GM18951 (cell line): Measurements from ENCODE around the gene RASSF8.
"Not testable (repeated sequence)": the region's sequence is repeated elsewhere in the genome, so short reads cannot be mapped to it uniquely, and the experiment has no call there.

Experiments
- POLR2A ChIP-seq: IDR thresholded peaks from 4 replicates; pipeline ENCODE4 v1.6.1; 2011; ENCODE audit warnings: mild to moderate bottlenecking; ENCODE audit not compliant: insufficient read length, insufficient read depth; ENCODE audit errors: extremely low read depth
- in situ Hi-C: fragments of 300-500 bp; cut with MboI; formaldehyde crosslinking; loops from one replicate; pipeline ENCODE4 v1.12.0; 2022; ENCODE audit warnings: low sequenced_read_pairs, mixed read lengths, inconsistent platforms; ENCODE audit not compliant: unreplicated experiment

The RASSF8 gene

GRCh38 chr12:26056335-26056734 lies 97.9 kb downstream of the RASSF8 start:
- in situ Hi-C loops: no loop called here
- TF ChIP-seq POLR2A: no peak

- in situ Hi-C loops: not testable (repeated sequence)
These were observed 98.8 kb downstream of the RASSF8 start for GRCh38 chr12:26057271-26057670.

- in situ Hi-C loops: no loop called here
These were observed 99.8 kb downstream of the RASSF8 start for GRCh38 chr12:26058308-26058707.

GRCh38 chr12:26058818-26059217 lies 100.3 kb downstream of the RASSF8 start:
- TF ChIP-seq POLR2A: no peak
- in situ Hi-C loops: no loop called here

More at GRCh38 chr12:26058308-26058707, 99.8 kb downstream of the RASSF8 start:
- no peak for TF ChIP-seq POLR2A

GRCh38 chr12:26062006-26062405 lies 103.5 kb downstream of the RASSF8 start:
- in situ Hi-C loops: no loop called here
- no peak for TF ChIP-seq POLR2A

- no peak for TF ChIP-seq POLR2A
- in situ Hi-C loops: no loop called here
These were observed 104.1 kb downstream of the RASSF8 start for GRCh38 chr12:26062566-26062965.

GRCh38 chr12:26065451-26065850 lies 107.0 kb downstream of the RASSF8 start:
- in situ Hi-C loops: no loop called here
- no peak for TF ChIP-seq POLR2A

GRCh38 chr12:26068503-26068902 lies 110.0 kb downstream of the RASSF8 start:
- TF ChIP-seq POLR2A: no peak
- in situ Hi-C loops: no loop called here

- no peak for TF ChIP-seq POLR2A
- in situ Hi-C loops: no loop called here
These were observed 111.3 kb downstream of the RASSF8 start for GRCh38 chr12:26069796-26070195.

- in situ Hi-C loops: loop anchor here (25.0 kb wide), 2 partner anchors 559 to 809 kb away; no protein-coding TSS in a partner anchor
- TF ChIP-seq POLR2A: no peak
These were observed 119.6 kb downstream of the RASSF8 start for GRCh38 chr12:26077915-26078702.

- TF ChIP-seq POLR2A: no peak
- in situ Hi-C loops: loop anchor here (25.0 kb wide), 2 partner anchors 556 to 806 kb away; no protein-coding TSS in a partner anchor
These were observed 122.4 kb downstream of the RASSF8 start for GRCh38 chr12:26080911-26081310.

GRCh38 chr12:26086936-26087335 lies 128.5 kb downstream of the RASSF8 start:
- in situ Hi-C loops: loop anchor here (25.0 kb wide), 2 partner anchors 550 to 800 kb away; no protein-coding TSS in a partner anchor
- TF ChIP-seq POLR2A: no peak

GRCh38 chr12:26088998-26089397 lies 130.5 kb downstream of the RASSF8 start:
- no peak for TF ChIP-seq POLR2A
- in situ Hi-C loops: loop anchor here (25.0 kb wide), 2 partner anchors 548 to 798 kb away; no protein-coding TSS in a partner anchor

GRCh38 chr12:26090836-26091510 lies 132.5 kb downstream of the RASSF8 start:
- TF ChIP-seq POLR2A: no peak
- in situ Hi-C loops: loop anchor here (25.0 kb wide), 2 partner anchors 546 to 796 kb away; no protein-coding TSS in a partner anchor
